H9 (cell line): Measurements from ENCODE around the gene CBLN3. TPM values are rescaled to one million over a fixed set of nuclear protein-coding genes. Genes with fewer than 3 reads are reported as not detected.

Experiments used
- DNase-seq: peaks from one replicate; pipeline ENCODE4 v3.0.0-alpha.2; 2017
- H2AFZ ChIP-seq: one replicate; pipeline ENCODE4 v1.6.1; 2013; ENCODE audit warnings: mild to moderate bottlenecking, low read length, control low read depth, moderate library complexity
- H2AK5ac ChIP-seq: 2 replicates; pipeline ENCODE4 v1.6.1; 2013; ENCODE audit warnings: low read length, control low read depth, mixed read lengths; ENCODE audit not compliant: insufficient read length
- H2BK120ac ChIP-seq: one replicate; pipeline ENCODE4 v1.6.1; 2013; ENCODE audit warnings: low read depth, mild to moderate bottlenecking, low read length, control low read depth, inconsistent platforms; ENCODE audit not compliant: poor library complexity, severe bottlenecking
- H2BK12ac ChIP-seq: 2 replicates; pipeline ENCODE4 v1.6.1; 2013; ENCODE audit warnings: low read length, control low read depth, mixed read lengths, low read depth; ENCODE audit not compliant: insufficient read length
- H2BK15ac ChIP-seq: 2 replicates; pipeline ENCODE4 v1.6.1; 2013; ENCODE audit warnings: low read depth, low read length, control low read depth
- H2BK20ac ChIP-seq: one replicate; pipeline ENCODE4 v1.6.1; 2013; ENCODE audit warnings: low read depth, mild to moderate bottlenecking, low read length, control low read depth, inconsistent platforms; ENCODE audit not compliant: poor library complexity, severe bottlenecking
- H2BK5ac ChIP-seq: 2 replicates; pipeline ENCODE4 v1.6.1; 2013; ENCODE audit warnings: low read length, control low read depth, mixed read lengths; ENCODE audit not compliant: insufficient read length
- H3K14ac ChIP-seq: 2 replicates; pipeline ENCODE4 v1.6.1; 2013; ENCODE audit warnings: low read length, control low read depth; ENCODE audit not compliant: insufficient read depth
- H3K18ac ChIP-seq: 2 replicates; pipeline ENCODE4 v1.6.1; 2013; ENCODE audit warnings: low read depth, mild to moderate bottlenecking, mixed read lengths, low read length, control low read depth; ENCODE audit not compliant: insufficient read length
- H3K23ac ChIP-seq: 2 replicates; pipeline ENCODE4 v1.6.1; 2013; ENCODE audit warnings: low read length, control low read depth, mixed read lengths, low read depth; ENCODE audit not compliant: insufficient read length
- H3K23me2 ChIP-seq: 2 replicates; pipeline ENCODE4 v1.6.1; 2013; ENCODE audit warnings: low read depth, mild to moderate bottlenecking, mixed read lengths, low read length, control low read depth; ENCODE audit not compliant: insufficient read length, poor library complexity, severe bottlenecking
- H3K27ac ChIP-seq: 2 replicates; pipeline ENCODE4 v1.5.1; 2013; ENCODE audit warnings: low read length, control low read depth, mixed read lengths, low read depth; ENCODE audit not compliant: insufficient read length
- H3K27me3 ChIP-seq: 2 replicates; pipeline ENCODE4 v1.6.1; 2013; ENCODE audit warnings: low read length, control low read depth, inconsistent platforms; ENCODE audit not compliant: insufficient read depth
- H3K4ac ChIP-seq: 2 replicates; pipeline ENCODE4 v1.6.1; 2013; ENCODE audit warnings: low read depth, mild to moderate bottlenecking, control low read depth, inconsistent platforms, low read length, moderate library complexity
- H3K4me1 ChIP-seq: 2 replicates; pipeline ENCODE4 v1.6.1; 2013; ENCODE audit warnings: low read length, control low read depth, inconsistent platforms; ENCODE audit not compliant: insufficient read depth
- H3K4me2 ChIP-seq: 2 replicates; pipeline ENCODE4 v1.6.1; 2013; ENCODE audit warnings: low read length, control low read depth, mixed read lengths; ENCODE audit not compliant: insufficient read length, insufficient read depth
- H3K56ac ChIP-seq: 2 replicates; pipeline ENCODE4 v1.6.1; 2013; ENCODE audit warnings: low read depth, mild to moderate bottlenecking, mixed read lengths, low read length, control low read depth; ENCODE audit not compliant: insufficient read length
- H3K79me1 ChIP-seq: 2 replicates; pipeline ENCODE4 v1.6.1; 2013; ENCODE audit warnings: low read depth, mild to moderate bottlenecking, moderate library complexity, low read length, control low read depth, inconsistent platforms; ENCODE audit not compliant: insufficient read depth, poor library complexity, severe bottlenecking
- H3K79me2 ChIP-seq: 2 replicates; pipeline ENCODE4 v1.6.1; 2013; ENCODE audit warnings: low read length, control low read depth, inconsistent platforms; ENCODE audit not compliant: insufficient read depth
- H3K9ac ChIP-seq: 2 replicates; pipeline ENCODE4 v1.6.1; 2013; ENCODE audit warnings: low read length, control low read depth, mixed read lengths; ENCODE audit not compliant: insufficient read length; ENCODE audit errors: extremely low read depth
- H3K9me3 ChIP-seq: one replicate; pipeline ENCODE4 v1.6.1; 2013; ENCODE audit warnings: low read depth, low read length, inconsistent platforms; ENCODE audit not compliant: control insufficient read depth
- H3T11ph ChIP-seq: one replicate; pipeline ENCODE4 v1.6.1; 2013; ENCODE audit warnings: mild to moderate bottlenecking, low read length, control low read depth, inconsistent platforms
- H4K20me1 ChIP-seq: one replicate; pipeline ENCODE4 v1.6.1; 2013; ENCODE audit not compliant: control insufficient read depth, insufficient read length, insufficient read depth
- H4K5ac ChIP-seq: 2 replicates; pipeline ENCODE4 v1.6.1; 2013; ENCODE audit warnings: low read depth, mild to moderate bottlenecking, mixed read lengths, low read length, control low read depth; ENCODE audit not compliant: insufficient read length
- H4K8ac ChIP-seq: replicated peaks from 2 replicates; pipeline ENCODE4 v1.6.1; 2013; ENCODE audit warnings: low read length, control low read depth, mixed read lengths, low read depth; ENCODE audit not compliant: insufficient read length
- H4K91ac ChIP-seq: 2 replicates; pipeline ENCODE4 v1.6.1; 2013; ENCODE audit warnings: low read depth, mild to moderate bottlenecking, moderate library complexity, mixed read lengths, low read length, control low read depth; ENCODE audit not compliant: insufficient read length
- H3K27ac Mint-ChIP-seq, 3 experiments: 2 replicates in 2 of 3; 3 replicates in 1 of 3; pipeline ENCODE4 v1.8.0; 2020 to 2021; ENCODE audit warnings: mixed read lengths in 3 of 3, mild to moderate bottlenecking in 1 of 3, moderate library complexity in 1 of 3
- H3K27me3 Mint-ChIP-seq: 2 replicates; pipeline ENCODE4 v1.8.0; 2021; ENCODE audit warnings: low read depth, mild to moderate bottlenecking, moderate library complexity, mixed read lengths
- H3K36me3 Mint-ChIP-seq, 3 experiments: 2 replicates in 2 of 3; 3 replicates in 1 of 3; pipeline ENCODE4 v1.8.0; 2020 to 2021; ENCODE audit warnings: low read depth in 3 of 3, mixed read lengths in 3 of 3; ENCODE audit not compliant: insufficient read depth in 1 of 3
- H3K4me1 Mint-ChIP-seq, 2 experiments: 2 replicates each; pipeline ENCODE4 v1.8.0; 2020; ENCODE audit warnings: mixed read lengths in 2 of 2
- H3K4me3 Mint-ChIP-seq, 2 experiments: 2 replicates in 1 of 2; 3 replicates in 1 of 2; pipeline ENCODE4 v1.8.0; 2020 to 2021; ENCODE audit warnings: mild to moderate bottlenecking in 2 of 2, mixed read lengths in 2 of 2, moderate library complexity in 1 of 2
- H3K9me3 Mint-ChIP-seq, 2 experiments: 2 replicates in 1 of 2; 3 replicates in 1 of 2; pipeline ENCODE4 v1.8.0; 2020; ENCODE audit warnings: mild to moderate bottlenecking in 2 of 2, mixed read lengths in 2 of 2, moderate library complexity in 1 of 2
- CTCF ChIP-seq: fragments of 200-600 bp; sonication (generic); conservative IDR thresholded peaks from 3 replicates; pipeline ENCODE4 v1.8.0; 2021; ENCODE audit warnings: antibody characterized with exemption, mild to moderate bottlenecking
- WGBS: extraction: QIAGEN DNeasy Blood & Tissue Kit; methylation state at CpG from one replicate; pipeline ENCODE4 v1.1.7; 2013; ENCODE audit warnings: missing lambda C conversion rate, low lambda C conversion rate, mixed read lengths; ENCODE audit not compliant: insufficient read length; ENCODE audit errors: extremely low coverage; 5-methylcytosine and 5-hydroxymethylcytosine counted together
- total RNA-seq: library from RNA; stranded (reverse); gene quantifications from 2 replicates; pipeline ENCODE4 v1.2.1, GENCODE V29; 2021

Gene CBLN3
- total RNA-seq, 1 experiment from 2014 or later: 0.39 TPM

- no peak overlapping the region for H3K23ac ChIP-seq
- no peak overlapping the region for H3K56ac ChIP-seq
- Mint-ChIP-seq H3K27me3 (peaks cover 2% of the 10 kb centered on the region), H3K36me3 (peaks cover 6 to 45% (median 42%) of the 10 kb centered on the region in 3 experiments; a peak in 6 of 7 replicates), H3K27ac (no peak overlapping the region), H3K9me3 (no peaks in the 10 kb centered on the region), H3K4me3 (no peak overlapping the region), H3K4me1 (peaks cover 18 to 21% of the 10 kb centered on the region in 2 experiments)
- H3K23me2 ChIP-seq: peaks cover 7% of the 10 kb centered on the region
- no peak overlapping the region for H3K9ac ChIP-seq
- H3K79me1 ChIP-seq: no peaks in the 10 kb centered on the region
- no peak overlapping the region for H3K4me2 ChIP-seq
- no CpG with 5 or more reads among the region's 7 CpGs for WGBS
- H2AFZ ChIP-seq: no peak overlapping the region
- H3K18ac ChIP-seq: no peak overlapping the region
- H3K4ac ChIP-seq: no peak overlapping the region
- H2BK15ac ChIP-seq: no peak overlapping the region
- no peak overlapping the region for H4K8ac ChIP-seq
- H3K79me2 ChIP-seq: no peaks in the 10 kb centered on the region
- H3K14ac ChIP-seq: no peak overlapping the region
- TF ChIP-seq CTCF: no peak
- H4K91ac ChIP-seq: no peak overlapping the region
- H4K5ac ChIP-seq: no peak overlapping the region
- H2BK20ac ChIP-seq: no peak overlapping the region
- no peak overlapping the region for H2BK5ac ChIP-seq
- H2BK120ac ChIP-seq: no peak overlapping the region
- no peak overlapping the region for H3T11ph ChIP-seq
- H3K4me1 ChIP-seq: peaks cover 3% of the 10 kb centered on the region; the same call in 1 of the 2 replicates
- peaks cover 2% of the 10 kb centered on the region for H4K20me1 ChIP-seq
- DNase-seq: no peak
- H3K27ac ChIP-seq: no peak overlapping the region
- no peaks in the 10 kb centered on the region for H3K27me3 ChIP-seq
- no peak overlapping the region for H2AK5ac ChIP-seq
- no peak overlapping the region for H2BK12ac ChIP-seq
- no peaks in the 10 kb centered on the region for H3K9me3 ChIP-seq
These were observed 4.6 kb upstream of the CBLN3 start for GRCh38 chr14:24434036-24434435.
